ENCODE data around the gene RAPGEF6.
"Not testable (repeated sequence)": the region's sequence is repeated elsewhere in the genome, so short reads cannot be mapped to it uniquely, and the experiment has no call there.

Gene RAPGEF6

GRCh38 chr5:131381021-131381420 lies 254.0 kb downstream of the RAPGEF6 start:
- no peak for DNase-seq

- DNase-seq = not testable (repeated sequence)
Measured at GRCh38 chr5:131380238-131380637, 254.8 kb downstream of the RAPGEF6 start.

- DNase-seq = no peak
Measured at GRCh38 chr5:131379723-131380122, 255.3 kb downstream of the RAPGEF6 start.

GRCh38 chr5:131378721-131379541 lies 256.1 kb downstream of the RAPGEF6 start:
- DNase-seq = no peak

- DNase-seq = no peak
Measured at GRCh38 chr5:131377785-131378325, 257.2 kb downstream of the RAPGEF6 start.

GRCh38 chr5:131377346-131377745 lies 257.7 kb downstream of the RAPGEF6 start:
- DNase-seq = no peak

GRCh38 chr5:131375351-131375750 lies 259.7 kb downstream of the RAPGEF6 start:
- no peak for DNase-seq

Measured in DMS79 treated with DMSO at 0.1 percent for 48 hours (cell line).